H7 (cell line): ENCODE measurements around the gene MAP6. TPM values are rescaled to one million over a fixed set of nuclear protein-coding genes. Genes with fewer than 3 reads are reported as not detected.

ENCODE experiments used
- DNase-seq: peaks from one replicate; pipeline ENCODE4 v3.0.0; 2012
- H3K27me3 ChIP-seq: 2 replicates; pipeline ENCODE4 v1.6.0; 2011; ENCODE audit warnings: mild to moderate bottlenecking, low read length; ENCODE audit not compliant: control insufficient read depth, insufficient read depth
- H3K36me3 ChIP-seq: replicated peaks from 2 replicates; pipeline ENCODE4 v1.5.1; 2011; ENCODE audit warnings: low read length; ENCODE audit not compliant: control insufficient read depth, insufficient read depth
- H3K4me3 ChIP-seq: 2 replicates; pipeline ENCODE4 v1.5.1; 2011; ENCODE audit warnings: low read depth, mild to moderate bottlenecking, control low read depth, low read length, moderate library complexity; ENCODE audit not compliant: insufficient read depth
- total RNA-seq: library from RNA; depleted of rRNA; stranded (reverse); fragments of >200 nt; shearing (Covaris generic); gene quantifications from 2 replicates; pipeline ENCODE4 v1.2.3, GENCODE V29; 2014; rRNA removed

MAP6 gene
- total RNA-seq, 1 experiment from 2014 or later = 0.31 TPM

- Histone ChIP-seq H3K36me3 (no peaks in the 10 kb centered on the region), H3K27me3 (0 out of 2 replicates have a peak, but pooled peaks cover 1% of the 10 kb centered on the region), H3K4me3 (no peak overlapping the region)
- no peak for DNase-seq
These were observed 129.1 kb downstream of the MAP6 start for GRCh38 chr11:75539459-75540334.

DNA sequence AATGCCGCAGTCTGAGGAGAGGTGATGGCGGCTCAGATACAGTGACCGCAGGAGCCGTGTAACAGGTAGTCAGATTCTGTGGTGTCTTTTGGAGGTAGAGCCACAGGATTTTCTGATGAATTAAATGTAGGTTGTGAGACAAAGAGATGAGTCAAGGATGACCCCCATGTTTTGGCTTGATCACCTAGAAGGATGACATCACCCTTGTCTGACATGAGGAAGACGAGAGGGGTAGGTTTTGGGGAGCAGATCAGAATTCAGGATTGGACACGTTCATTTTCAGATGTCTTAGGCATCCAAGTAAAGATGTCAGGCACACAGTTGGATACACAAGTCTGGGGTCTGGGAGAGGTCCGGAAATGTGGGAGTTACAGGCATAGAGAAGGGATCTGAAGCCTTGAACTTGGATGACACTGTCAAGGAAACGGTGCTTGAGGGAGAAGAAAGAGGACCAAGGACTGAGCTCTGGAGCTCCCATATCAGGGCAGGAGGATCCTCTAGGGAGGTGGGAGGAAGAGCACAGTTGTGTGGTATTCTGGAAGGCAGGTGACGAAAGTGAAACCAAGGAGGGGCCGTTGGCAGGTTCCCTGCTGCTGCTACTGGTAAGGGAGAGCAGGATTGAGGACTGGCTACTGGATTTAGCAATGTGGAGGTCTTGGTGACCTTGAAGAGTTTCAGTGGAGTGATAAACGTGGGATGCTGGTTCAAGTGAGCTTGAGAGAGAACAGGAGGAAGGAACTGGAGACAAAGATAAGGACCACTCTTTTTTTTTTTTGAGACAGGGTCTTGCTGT, 130.5 kb downstream of the MAP6 start:
- no peaks in the 10 kb centered on the region for H3K36me3 ChIP-seq
- no peak overlapping the region for H3K4me3 ChIP-seq
- no peak for DNase-seq
- 0 out of 2 replicates have a peak, but pooled peaks cover 1% of the 10 kb centered on the region for H3K27me3 ChIP-seq

- no peak overlapping the region for H3K4me3 ChIP-seq
- 0 out of 2 replicates have a peak, but pooled peaks cover 1% of the 10 kb centered on the region for H3K27me3 ChIP-seq
- no peak for DNase-seq
- H3K36me3 ChIP-seq = no peaks in the 10 kb centered on the region
These were observed 131.1 kb downstream of the MAP6 start for GRCh38 chr11:75537740-75538139.

Other genes starting within 250 kb of the MAP6 start
- 1.2 and 2.7 TPM in 2 replicates for gene KLHL35, start 235.8 kb downstream of the MAP6 start, total RNA-seq
- gene GDPD5, start 143.1 kb downstream of the MAP6 start, total RNA-seq = 11.2 and 12.5 TPM in 2 replicates
- gene SERPINH1, start 106.8 kb downstream of the MAP6 start, total RNA-seq = 540 and 638 TPM in 2 replicates
- not detected in 2 replicates for gene MOGAT2, start 48.8 kb upstream of the MAP6 start, total RNA-seq
- gene DGAT2, start 99.7 kb upstream of the MAP6 start, total RNA-seq = 1.1 and 1.3 TPM in 2 replicates
- gene UVRAG, start 146.2 kb upstream of the MAP6 start, total RNA-seq = 16.4 and 21.9 TPM in 2 replicates